K562 treated with DMSO at 1 percent for 24 hours (cell line): Measurements from ENCODE around the gene IFI44. TPM values are rescaled to one million over a fixed set of nuclear protein-coding genes. Genes with fewer than 3 reads are reported as not detected.

ENCODE experiments used
- total RNA-seq: library from RNA; unstranded; fragments of 300-600 nt; gene quantifications from 2 replicates; pipeline ENCODE4 v1.2.3, GENCODE V29; 2022; ENCODE audit warnings: low read depth; ENCODE audit not compliant: insufficient read depth

IFI44 gene, protein sequence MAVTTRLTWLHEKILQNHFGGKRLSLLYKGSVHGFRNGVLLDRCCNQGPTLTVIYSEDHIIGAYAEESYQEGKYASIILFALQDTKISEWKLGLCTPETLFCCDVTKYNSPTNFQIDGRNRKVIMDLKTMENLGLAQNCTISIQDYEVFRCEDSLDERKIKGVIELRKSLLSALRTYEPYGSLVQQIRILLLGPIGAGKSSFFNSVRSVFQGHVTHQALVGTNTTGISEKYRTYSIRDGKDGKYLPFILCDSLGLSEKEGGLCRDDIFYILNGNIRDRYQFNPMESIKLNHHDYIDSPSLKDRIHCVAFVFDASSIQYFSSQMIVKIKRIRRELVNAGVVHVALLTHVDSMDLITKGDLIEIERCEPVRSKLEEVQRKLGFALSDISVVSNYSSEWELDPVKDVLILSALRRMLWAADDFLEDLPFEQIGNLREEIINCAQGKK
- total RNA-seq = not detected in 2 replicates

DNA sequence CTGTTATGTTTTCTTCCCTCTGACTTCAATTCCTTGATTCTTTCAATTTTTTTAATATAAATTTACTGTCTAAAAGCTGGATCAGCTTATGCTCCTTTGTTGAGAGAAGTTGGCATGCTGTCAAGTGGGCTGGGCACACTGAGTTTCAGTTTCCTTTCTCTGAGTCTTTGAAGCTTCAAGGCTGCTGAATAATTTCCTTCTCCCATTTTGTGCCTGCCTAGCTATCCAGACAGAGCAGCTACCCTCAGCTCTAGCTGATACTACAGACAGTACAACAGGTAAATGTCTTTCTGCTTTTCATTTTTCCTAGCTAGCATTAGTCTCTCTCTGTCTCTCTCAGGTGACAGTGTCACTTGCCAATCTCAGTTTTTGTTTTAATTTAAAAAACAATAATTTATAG is at the start of gene IFI44:
IFI44 (plus strand) TSS at position 204 of the 400 bp plus-strand sequence. CDS start 365 bp downstream, outside the sequence.

DNA sequence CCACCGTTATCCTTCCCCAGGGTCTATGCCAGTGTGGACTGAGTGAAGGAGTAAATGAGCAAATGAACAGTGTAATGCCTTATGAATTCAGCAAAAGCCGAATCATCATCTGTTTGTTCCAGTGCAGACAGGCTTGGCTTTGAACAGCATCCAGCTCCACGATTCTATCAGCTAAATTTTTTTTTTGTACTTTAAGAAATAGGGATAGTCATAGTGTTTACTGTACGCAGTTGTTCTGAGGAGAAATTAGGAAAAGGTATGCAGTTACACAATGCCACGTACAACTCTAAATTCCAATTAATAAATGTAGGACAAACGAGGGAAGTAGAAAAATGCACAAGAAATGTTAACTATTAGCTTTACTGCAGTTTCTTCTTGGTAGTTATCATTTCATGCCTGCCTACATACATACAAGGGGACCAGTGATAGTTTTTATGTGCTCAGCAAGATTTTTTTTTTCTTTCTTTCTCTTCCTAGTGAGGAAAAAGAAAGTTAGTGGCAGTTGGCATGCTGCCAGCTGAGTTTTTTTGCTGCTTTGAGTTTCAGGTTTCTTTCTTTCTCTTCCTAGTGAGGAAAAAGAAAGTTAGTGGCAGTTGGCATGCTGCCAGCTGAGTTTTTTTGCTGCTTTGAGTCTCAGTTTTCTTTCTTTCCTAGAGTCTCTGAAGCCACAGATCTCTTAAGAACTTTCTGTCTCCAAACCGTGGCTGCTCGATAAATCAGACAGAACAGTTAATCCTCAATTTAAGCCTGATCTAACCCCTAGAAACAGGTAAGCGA is 29.6 kb upstream of the IFI44 start, which contains the start of gene IFI44L:
IFI44L (plus strand) TSS at position 646 of the 777 bp plus-strand sequence. CDS start 7,468 bp downstream, outside the sequence.

Other genes with a start within 250 kb of the IFI44 start
- not detected in 2 replicates for gene PTGFR, start 158.9 kb upstream of the IFI44 start, total RNA-seq
- not detected in 2 replicates for gene IFI44L, start 29.4 kb upstream of the IFI44 start, total RNA-seq